Esophagus squamous epithelium (tissue), 5 donors: ENCODE data around the gene LRP8. TPM values are rescaled to one million over a fixed set of nuclear protein-coding genes. Genes with fewer than 3 reads are reported as not detected.

Experiments
- DNase-seq: peaks from one replicate; lab custom pipeline; 2025; lab: John Stamatoyannopoulos, UW
- H3K27ac ChIP-seq, 4 donors: fragments of 200-600 bp; sonication (generic); one replicate each; pipeline ENCODE4 v1.5.1; 2016 to 2019; ENCODE audit warnings: mild to moderate bottlenecking in 1 of 4
- H3K27me3 ChIP-seq, 4 donors: fragments of 200-600 bp; sonication (generic); 1 replicate in 3 of 4; 2 replicates in 1 of 4; pipeline versions ENCODE4 v1.5.1 to v1.6.0; 2017 to 2021; ENCODE audit warnings: antibody characterized with exemption in 1 of 4
- H3K36me3 ChIP-seq, 3 donors: fragments of 200-600 bp; sonication (generic); one replicate each; pipeline ENCODE4 v1.5.1; 2016 to 2019
- H3K4me1 ChIP-seq, 3 donors: fragments of 200-600 bp; sonication (generic); one replicate each; pipeline ENCODE4 v1.5.1; 2017 to 2019
- H3K4me3 ChIP-seq, 4 donors: fragments of 200-600 bp; sonication (generic); 1 replicate in 3 of 4; 2 replicates in 1 of 4; pipeline ENCODE4 v1.5.1; 2016 to 2019; ENCODE audit warnings: mild to moderate bottlenecking in 2 of 4, moderate library complexity in 1 of 4
- H3K9me3 ChIP-seq, 3 donors: fragments of 200-600 bp; sonication (generic); one replicate each; pipeline ENCODE4 v1.5.1; 2016 to 2019
- POLR2A ChIP-seq, 4 donors: fragments of 450-650 bp; IDR thresholded peaks; one replicate each; pipeline ENCODE4 v1.6.1; 2017; ENCODE audit warnings: antibody characterized with exemption in 4 of 4, mild to moderate bottlenecking in 4 of 4, moderate library complexity in 3 of 4
- WGBS, 2 donors: methylation state at CpG; one replicate each; pipeline ENCODE4 v1.1.5; 2018; 5-methylcytosine and 5-hydroxymethylcytosine counted together
- intact Hi-C: fragments of 100-400 bp; cut with DNase I; formaldehyde crosslinking; loops from one replicate; pipeline ENCODE4 v1.15.0; 2022
- total RNA-seq, 4 donors: library from RNA; depleted of rRNA; stranded (reverse); fragments of >200 nt; gene quantifications; one replicate each; pipeline ENCODE4 v1.1.0, GENCODE V29; 2016
- TF ChIP-seq, protein P1 (sequence below), 6 experiments: fragments of 450-650 bp in 4 of 6; fragments of 200-600 bp in 2 of 6; sonication (generic) in 2 of 6; IDR thresholded peaks; one replicate each; pipeline ENCODE4 v1.5.1; 2016 to 2019; ENCODE audit warnings: antibody characterized with exemption in 6 of 6, mild to moderate bottlenecking in 4 of 6, moderate library complexity in 4 of 6
- donor health status: DM: yes; HTN: yes; CAD: no.

The LRP8 gene
- total RNA-seq, 4 donors from 2014 or later: 15.3 to 39.6 (median 18.8) TPM

DNA sequence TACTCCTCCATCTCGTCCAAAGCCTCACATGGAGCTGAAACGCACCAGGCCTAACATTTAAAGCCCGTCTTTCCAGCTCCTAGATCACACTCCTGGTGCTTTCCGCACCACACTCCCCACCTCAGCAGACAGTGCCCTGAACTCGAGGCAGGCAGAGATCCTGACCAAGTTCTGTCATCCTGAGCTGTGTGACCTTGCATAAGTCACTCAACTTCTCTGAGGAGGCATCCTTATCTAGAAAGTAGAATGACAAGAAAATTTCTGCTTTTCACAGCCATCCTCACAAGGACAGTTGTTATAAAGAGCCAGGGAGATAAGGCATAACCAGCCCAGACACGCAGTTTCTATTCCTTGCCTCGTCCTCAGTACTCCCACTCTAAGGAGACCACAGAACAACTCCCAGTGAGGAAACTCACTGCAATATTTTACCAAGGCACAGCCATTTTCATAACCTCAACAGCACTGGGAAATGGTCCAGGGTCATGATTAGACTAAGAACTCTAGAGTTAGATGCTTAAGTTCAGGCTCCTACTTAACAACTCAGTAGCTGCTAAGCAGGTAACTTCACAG is 3.1 kb downstream of the LRP8 start:
- TF ChIP-seq POLR2A (IDR thresholded peaks at IDR 0.05): no peak
- TF ChIP-seq, protein P1, sequence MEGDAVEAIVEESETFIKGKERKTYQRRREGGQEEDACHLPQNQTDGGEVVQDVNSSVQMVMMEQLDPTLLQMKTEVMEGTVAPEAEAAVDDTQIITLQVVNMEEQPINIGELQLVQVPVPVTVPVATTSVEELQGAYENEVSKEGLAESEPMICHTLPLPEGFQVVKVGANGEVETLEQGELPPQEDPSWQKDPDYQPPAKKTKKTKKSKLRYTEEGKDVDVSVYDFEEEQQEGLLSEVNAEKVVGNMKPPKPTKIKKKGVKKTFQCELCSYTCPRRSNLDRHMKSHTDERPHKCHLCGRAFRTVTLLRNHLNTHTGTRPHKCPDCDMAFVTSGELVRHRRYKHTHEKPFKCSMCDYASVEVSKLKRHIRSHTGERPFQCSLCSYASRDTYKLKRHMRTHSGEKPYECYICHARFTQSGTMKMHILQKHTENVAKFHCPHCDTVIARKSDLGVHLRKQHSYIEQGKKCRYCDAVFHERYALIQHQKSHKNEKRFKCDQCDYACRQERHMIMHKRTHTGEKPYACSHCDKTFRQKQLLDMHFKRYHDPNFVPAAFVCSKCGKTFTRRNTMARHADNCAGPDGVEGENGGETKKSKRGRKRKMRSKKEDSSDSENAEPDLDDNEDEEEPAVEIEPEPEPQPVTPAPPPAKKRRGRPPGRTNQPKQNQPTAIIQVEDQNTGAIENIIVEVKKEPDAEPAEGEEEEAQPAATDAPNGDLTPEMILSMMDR (IDR thresholded peaks at IDR 0.05): no peak
- H3K4me3 ChIP-seq: no peak overlapping the region
- DNase-seq: no peak
- intact Hi-C loops: no loop called here
- no peaks in the 10 kb centered on the region for H3K9me3 ChIP-seq
- peaks cover 0 to 7% (median 0%) of the 10 kb centered on the region in 3 donors for H3K36me3 ChIP-seq
- H3K4me1 ChIP-seq: peaks cover 14 to 37% (median 18%) of the 10 kb centered on the region in 3 donors
- H3K27me3 ChIP-seq: no peaks in the 10 kb centered on the region
- 88 to 94% methylated on average over 7 of the region's 7 CpGs for WGBS, 2 donors
- H3K27ac ChIP-seq: peak overlapping the region in 2 of 4 donors; percentile 82 to 84

DNA sequence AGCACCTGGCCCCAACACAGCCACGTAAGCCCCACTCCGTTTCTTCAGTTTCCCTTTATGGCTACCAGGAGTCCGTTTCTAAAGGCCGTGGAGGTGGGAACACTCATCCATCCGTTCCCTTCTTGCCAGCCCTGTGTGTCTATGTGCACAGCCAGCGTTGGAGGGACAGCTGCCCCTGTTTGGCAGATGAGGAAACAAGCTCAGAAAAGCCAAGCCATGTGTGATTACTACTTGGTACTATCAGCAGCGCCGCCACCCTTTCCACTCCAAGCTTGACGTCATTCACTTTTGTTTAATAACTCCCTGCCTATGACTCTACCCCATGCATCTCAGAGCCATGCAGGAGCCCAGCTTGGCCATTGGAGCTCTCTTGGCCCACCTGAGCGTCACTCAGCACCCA is 3.5 kb downstream of the LRP8 start:
- peaks cover 0 to 7% (median 0%) of the 10 kb centered on the region in 3 donors for H3K36me3 ChIP-seq
- intact Hi-C loops: no loop called here

DNA sequence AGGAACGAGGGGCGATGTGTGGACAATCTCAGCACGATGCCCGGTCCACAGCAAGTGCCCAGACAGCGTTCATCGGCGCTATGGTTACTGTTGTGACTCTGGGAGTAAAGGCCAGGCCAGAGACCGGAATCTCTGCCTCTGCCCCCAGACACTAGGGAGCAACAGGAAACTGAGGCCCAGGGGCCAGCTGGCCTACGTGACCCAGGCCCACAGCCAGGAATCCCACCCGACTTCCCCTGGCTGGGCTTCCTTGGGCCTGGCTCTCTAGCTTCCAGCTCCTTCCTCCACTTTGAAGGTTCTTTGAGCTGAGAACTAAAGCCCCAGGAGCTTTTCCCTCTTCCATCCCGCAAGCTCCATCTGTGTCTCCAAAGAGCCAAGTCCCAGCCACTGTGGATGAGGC is 4.6 kb downstream of the LRP8 start:
- TF ChIP-seq, protein P1 (IDR thresholded peaks at IDR 0.05): no peak
- TF ChIP-seq POLR2A (IDR thresholded peaks at IDR 0.05): no peak
- H3K36me3 ChIP-seq: peaks cover 0 to 7% (median 0%) of the 10 kb centered on the region in 3 donors
- DNase-seq: no peak
- H3K27ac ChIP-seq: no peak overlapping the region
- H3K27me3 ChIP-seq: no peaks in the 10 kb centered on the region
- 89 to 93% methylated on average over 5 to 8 of the region's 11 CpGs for WGBS, 2 donors
- intact Hi-C loops: no loop called here
- H3K9me3 ChIP-seq: no peaks in the 10 kb centered on the region
- H3K4me3 ChIP-seq: no peak overlapping the region
- H3K4me1 ChIP-seq: peaks cover 13 to 33% (median 15%) of the 10 kb centered on the region in 3 donors

More for the DNA sequence above, 3.5 kb downstream of the LRP8 start:
- no peak overlapping the region for H3K4me3 ChIP-seq
- TF ChIP-seq, protein P1 (IDR thresholded peaks at IDR 0.05): no peak
- H3K4me1 ChIP-seq: peaks cover 14 to 37% (median 18%) of the 10 kb centered on the region in 3 donors
- DNase-seq: no peak
- 94 to 99% methylated on average over 10 of the region's 10 CpGs for WGBS, 2 donors
- no peak overlapping the region for H3K27ac ChIP-seq
- H3K9me3 ChIP-seq: no peaks in the 10 kb centered on the region
- H3K27me3 ChIP-seq: no peaks in the 10 kb centered on the region

DNA sequence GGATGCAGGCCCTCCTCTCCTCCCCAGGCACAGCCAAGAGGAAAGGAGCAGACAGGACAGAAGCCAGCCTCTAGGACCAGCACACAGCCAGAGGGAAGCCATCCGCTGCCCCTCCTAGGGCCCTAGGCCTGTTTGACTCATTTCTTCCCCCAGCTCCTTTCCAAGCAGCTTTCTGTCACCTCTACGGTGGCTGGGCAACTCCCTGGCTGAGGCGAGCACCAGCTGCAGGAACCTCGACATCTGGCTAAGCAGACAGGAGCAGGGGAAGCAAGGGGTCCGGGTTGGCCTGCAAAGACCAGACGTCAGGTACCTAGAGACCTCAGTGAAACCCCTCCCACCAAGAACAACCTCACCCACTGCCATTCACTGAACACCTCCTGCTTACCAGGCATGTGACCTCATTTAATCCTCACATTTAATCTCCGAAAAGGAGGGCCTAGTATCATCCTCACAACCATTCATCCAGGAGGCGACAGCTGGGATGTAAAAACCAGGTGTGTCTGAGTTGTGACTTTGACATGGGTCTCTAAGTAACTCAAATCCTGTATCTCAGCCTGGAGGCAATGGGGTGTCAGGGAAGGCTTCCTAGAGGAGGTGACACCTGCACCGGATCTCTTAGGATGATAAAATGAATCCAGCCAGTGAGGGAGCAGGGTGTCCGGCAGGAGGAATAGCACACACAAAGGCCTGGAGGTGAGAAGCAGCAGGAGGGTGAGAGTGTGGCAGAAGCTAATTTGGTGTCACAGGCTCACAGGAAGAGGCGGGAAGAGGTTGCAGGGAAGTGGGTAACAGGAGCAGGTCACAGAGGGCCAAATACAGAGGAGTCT is 5.9 kb downstream of the LRP8 start:
- H3K36me3 ChIP-seq: peaks cover 0 to 7% (median 0%) of the 10 kb centered on the region in 3 donors
- no peaks in the 10 kb centered on the region for H3K27me3 ChIP-seq
- WGBS, 2 donors: 90 to 92% methylated on average over 5 to 6 of the region's 11 CpGs
- no peak overlapping the region for H3K27ac ChIP-seq
- no peak overlapping the region for H3K4me3 ChIP-seq
- H3K4me1 ChIP-seq: peaks cover 7 to 23% (median 10%) of the 10 kb centered on the region in 3 donors
- TF ChIP-seq, protein P1 (IDR thresholded peaks at IDR 0.05): no peak
- TF ChIP-seq POLR2A (IDR thresholded peaks at IDR 0.05): no peak
- no peaks in the 10 kb centered on the region for H3K9me3 ChIP-seq
- no peak for DNase-seq
- intact Hi-C loops: no loop called here

- TF ChIP-seq, protein P1 (IDR thresholded peaks at IDR 0.05): no peak
- TF ChIP-seq POLR2A (IDR thresholded peaks at IDR 0.05): no peak
- peaks cover 0 to 7% (median 0%) of the 10 kb centered on the region in 3 donors for H3K36me3 ChIP-seq
- no peak for DNase-seq
- no peaks in the 10 kb centered on the region for H3K9me3 ChIP-seq
- no peak overlapping the region for H3K27ac ChIP-seq
- H3K27me3 ChIP-seq: no peaks in the 10 kb centered on the region
- no CpG with 5 or more reads among the region's 5 CpGs for WGBS, 2 donors
- H3K4me1 ChIP-seq: peaks cover under 1 to 17% (median 6%) of the 10 kb centered on the region in 3 donors
- no peak overlapping the region for H3K4me3 ChIP-seq
- intact Hi-C loops: no loop called here
Measured at GRCh38 chr1:53321366-53321765, 6.5 kb downstream of the LRP8 start.
